K562 (cell line): ENCODE results near the gene TRIM71. TPM values are rescaled to one million over a fixed set of nuclear protein-coding genes. Genes with fewer than 3 reads are reported as not detected.
A peak's percentile ranks its signal among the peaks of the same experiment; 100 is the strongest.

Experiments
- ATAC-seq: fragments of 200-7000 bp; cut with Tn5 transposase; 3 replicates; pipeline ENCODE4 v1.9.1; 2020; ENCODE audit warnings: moderate library complexity
- BruUV-seq: library from RNA; stranded (reverse); fragments of 400-500 nt; replicated peaks from 2 replicates; lab custom pipeline; 2021; lab: Mats Ljungman, UMichigan
- CTCF ChIA-PET: fragments of 300-600 bp; formaldehyde crosslinking; extraction: SDS; loops from one replicate; lab custom pipeline; 2021; ENCODE audit warnings: low intra/inter-chr PET ratio; lab: Yijun Ruan, JAX
- POLR2A ChIA-PET: fragments of 300-600, 350-650 bp; sonication (Branson Sonifier 250); formaldehyde crosslinking; extraction: SDS; loops from one replicate; lab custom pipeline; 2021; ENCODE audit warnings: antibody characterized with exemption, inconsistent platforms; lab: Yijun Ruan, JAX
- DNase-seq, 4 experiments: peaks; one replicate each; pipeline versions ENCODE4 v3.0.0 to v3.0.0-alpha.2; 2011 to 2018; ENCODE audit warnings: low spot score in 3 of 4, mixed read lengths in 3 of 4; ENCODE audit errors: extremely low read depth in 1 of 4
- FAIRE-seq: peaks from 2 replicates; lab custom pipeline; 2011; peaks lifted over from hg19 to GRCh38; lab: Jason Lieb, UNC
- H2AFZ ChIP-seq: 2 replicates; pipeline ENCODE4 v1.6.0; 2011; ENCODE audit warnings: low read depth, low read length, control low read depth, inconsistent platforms
- H3K27ac ChIP-seq: fragments of 200-600 bp; 3 replicates; pipeline ENCODE4 v1.8.0; 2011; ENCODE audit warnings: low read depth, mild to moderate bottlenecking, control low read depth, inconsistent platforms, low read length, moderate library complexity, mixed read lengths; ENCODE audit errors: extremely low read depth
- H3K27me3 ChIP-seq, 2 experiments: fragments of 300-600 bp in 1 of 2; 2 replicates in 1 of 2; 3 replicates in 1 of 2; pipeline versions ENCODE4 v1.6.0 to v1.8.0; 2011; ENCODE audit warnings: inconsistent platforms in 2 of 2, low read length in 2 of 2, mild to moderate bottlenecking in 1 of 2, mixed read lengths in 1 of 2, moderate library complexity in 1 of 2; ENCODE audit not compliant: control insufficient read depth in 2 of 2, insufficient read depth in 2 of 2
- H3K36me3 ChIP-seq: fragments of 300-600 bp; 3 replicates; pipeline ENCODE4 v1.8.0; 2011; ENCODE audit warnings: mild to moderate bottlenecking, low read length, inconsistent platforms; ENCODE audit not compliant: control insufficient read depth, insufficient read depth
- H3K4me1 ChIP-seq, 2 experiments: fragments of 200-600 bp in 1 of 2; replicated peaks in 1 of 2; 2 replicates in 1 of 2; 3 replicates in 1 of 2; pipeline versions ENCODE4 v1.5.1 to v1.8.0; 2011; ENCODE audit warnings: inconsistent platforms in 2 of 2, low read length in 2 of 2, mild to moderate bottlenecking in 1 of 2, mixed read lengths in 1 of 2, moderate library complexity in 1 of 2; ENCODE audit not compliant: control insufficient read depth in 2 of 2, insufficient read depth in 2 of 2
- H3K4me2 ChIP-seq: 2 replicates; pipeline ENCODE4 v1.6.1; 2011; ENCODE audit warnings: low read length, control low read depth, inconsistent platforms, mixed read lengths; ENCODE audit not compliant: insufficient read depth
- H3K4me3 ChIP-seq: fragments of 200-600 bp; sonication (generic), shearing (Covaris generic); 2 replicates; pipeline ENCODE4 v1.5.1; 2016; ENCODE audit warnings: control low read depth, inconsistent platforms
- H3K79me2 ChIP-seq: fragments of 200-600 bp; 3 replicates; pipeline ENCODE4 v1.8.0; 2011; ENCODE audit warnings: low read length, inconsistent platforms; ENCODE audit not compliant: control insufficient read depth, insufficient read depth
- H3K9ac ChIP-seq, 2 experiments: 2 replicates each; pipeline versions ENCODE4 v1.6.0 to v1.6.1; 2011; ENCODE audit warnings: low read depth in 2 of 2, low read length in 2 of 2, control low read depth in 1 of 2, inconsistent platforms in 1 of 2, mild to moderate bottlenecking in 1 of 2, mixed read lengths in 1 of 2; ENCODE audit not compliant: insufficient read depth in 1 of 2
- H3K9me1 ChIP-seq: one replicate; pipeline ENCODE4 v1.6.0; 2011; ENCODE audit warnings: inconsistent platforms, mild to moderate bottlenecking, low read length, moderate library complexity; ENCODE audit not compliant: control insufficient read depth, insufficient read depth
- H3K9me3 ChIP-seq: replicated peaks from 2 replicates; pipeline ENCODE4 v1.5.1; 2011; ENCODE audit warnings: low read depth, low read length, inconsistent platforms; ENCODE audit not compliant: control insufficient read depth, insufficient read depth
- H4K20me1 ChIP-seq: replicated peaks from 2 replicates; pipeline ENCODE4 v1.6.1; 2011; ENCODE audit warnings: low read length, inconsistent platforms, mixed read lengths; ENCODE audit not compliant: control insufficient read depth, insufficient read depth
- CBX8 ChIP-seq: fragments of 200-600 bp; sonication (generic); IDR thresholded peaks from 2 replicates; pipeline ENCODE4 v1.6.1; 2012; ENCODE audit warnings: borderline replicate concordance, mixed run types, low read depth, mild to moderate bottlenecking, moderate library complexity, mixed read lengths, low read length, control low read depth, inconsistent platforms; ENCODE audit not compliant: poor library complexity, severe bottlenecking; ENCODE audit errors: extremely low read depth
- CC2D1A ChIP-seq: fragments of 450-650 bp; IDR thresholded peaks from 2 replicates; pipeline ENCODE4 v1.6.1; 2017; ENCODE audit warnings: mild to moderate bottlenecking
- CHD2 ChIP-seq: IDR thresholded peaks from 2 replicates; pipeline ENCODE4 v1.6.1; 2011; ENCODE audit warnings: low read depth, low read length
- GATA2 ChIP-seq: sonication (generic); formaldehyde crosslinking; IDR thresholded peaks from 2 replicates; pipeline ENCODE4 v1.4.0; 2020; ENCODE audit warnings: mild to moderate bottlenecking, missing genetic modification reagents
- HDAC8 ChIP-seq: fragments of 450-650 bp; IDR thresholded peaks from 2 replicates; pipeline ENCODE4 v1.6.1; 2016; ENCODE audit warnings: mild to moderate bottlenecking, missing genetic modification characterization, moderate library complexity, missing compliant biosample characterization
- HMG20A ChIP-seq: fragments of 450-650 bp; formaldehyde crosslinking; conservative IDR thresholded peaks from 2 replicates; pipeline ENCODE4 v1.4.0; 2020; ENCODE audit warnings: mild to moderate bottlenecking, mixed read lengths
- MAZ ChIP-seq, 2 experiments: fragments of 450-650 bp in 1 of 2; sonication (generic) in 1 of 2; formaldehyde crosslinking; IDR thresholded peaks in 1 of 2; conservative IDR thresholded peaks in 1 of 2; 2 replicates each; pipeline versions ENCODE4 v1.4.0 to v1.5.0; 2020; ENCODE audit warnings: mild to moderate bottlenecking in 1 of 2, missing genetic modification reagents in 1 of 2
- TBL1XR1 ChIP-seq, 2 experiments: IDR thresholded peaks; 2 replicates each; pipeline ENCODE4 v1.6.1; 2012; ENCODE audit warnings: improper control_type of control experiment in 2 of 2, low read length in 2 of 2, mild to moderate bottlenecking in 1 of 2
- ZMIZ1 ChIP-seq, 2 experiments: fragments of 150-350 bp in 1 of 2; IDR thresholded peaks; 2 replicates each; pipeline ENCODE4 v1.6.1; 2012 to 2016; ENCODE audit warnings: low read depth in 2 of 2, low read length in 2 of 2, mild to moderate bottlenecking in 1 of 2, moderate library complexity in 1 of 2
- ZNF121 ChIP-seq: sonication (generic); formaldehyde crosslinking; conservative IDR thresholded peaks from 2 replicates; pipeline ENCODE4 v1.8.0; 2022; ENCODE audit warnings: missing genetic modification reagents
- ZNF518B ChIP-seq: fragments of 250-450 bp; sonication (Bioruptor Pico); IDR thresholded peaks from 2 replicates; pipeline ENCODE4 v1.5.0; 2021; ENCODE audit warnings: mild to moderate bottlenecking, moderate library complexity
- ZNF668 ChIP-seq: fragments of 250-450 bp; sonication (Bioruptor Pico); IDR thresholded peaks from 2 replicates; pipeline ENCODE4 v1.8.0; 2022; ENCODE audit warnings: mild to moderate bottlenecking, inconsistent platforms
- WGBS: fragments of 100-300 bp; shearing (Covaris generic); methylation state at CpG from one replicate; pipeline ENCODE4 v1.1.6; 2016; ENCODE audit warnings: low coverage, mixed read lengths; ENCODE audit not compliant: insufficient coverage; ENCODE audit errors: missing lambda C conversion rate; 5-methylcytosine and 5-hydroxymethylcytosine counted together
- in situ Hi-C: fragments of 300-500 bp; cut with MboI; formaldehyde crosslinking; loops from 4 replicates; pipeline ENCODE4 v1.15.0; 2018; ENCODE audit warnings: inconsistent platforms, mixed read lengths
- intact Hi-C: fragments of 100-400 bp; cut with micrococcal nuclease; formaldehyde crosslinking; loops from 2 replicates; pipeline ENCODE4 v1.14.2; 2022
- polyA plus RNA-seq, 8 experiments: library from polyadenylated mRNA; depleted of rRNA in 4 of 8; stranded (reverse) in 5 of 8; unstranded in 3 of 8; fragments of >200 nt; fragmentation: Nextera tagmentation in 2 of 8; fragmentation: Illumina TruSeq in 1 of 8; extraction: Ambion mirVana in 2 of 8; extraction: Trizol in 1 of 8; gene quantifications; 2 replicates each; pipeline versions ENCODE4 v1.2.1 to v1.2.3, GENCODE V29; 2011 to 2014; ENCODE audit warnings: inconsistent platforms in 1 of 8, missing spikeins in 1 of 8
- total RNA-seq, 7 experiments: library from RNA; depleted of rRNA in 6 of 7; stranded (reverse); fragments of >200 nt in 6 of 7; fragmentation: Illumina TruSeq in 2 of 7; extraction: Trizol in 2 of 7; gene quantifications; 2 replicates each; pipeline versions ENCODE4 v1.2.1 to v1.2.3, GENCODE V29; 2011 to 2021; ENCODE audit warnings: low replicate concordance in 1 of 7

TRIM71 gene
- total and polyA plus RNA-seq, 9 of the 15 experiments (the other 6 are each of a cell fraction or from before 2014, with no cell fraction given): 0.04 to 0.11 TPM; not detected in 7

- H3K79me2 ChIP-seq: no peaks in the 10 kb centered on the region
- TF ChIP-seq ZNF518B (CRISPR knock-in tag) (no peak), TBL1XR1 (IDR thresholded peaks at IDR 0.05; ENCODE audit: low read length in 2 of 2) (no peak), ZNF121 (CRISPR knock-in tag) (no peak), MAZ (CRISPR knock-in tag; conservative IDR thresholded peaks at IDR 0.05 in 1 of 2, IDR thresholded peaks at IDR 0.05 in 1 of 2) (no peak), ZMIZ1 (IDR thresholded peaks at IDR 0.05; ENCODE audit: low read depth in 2 of 2, low read length in 2 of 2) (no peak), HDAC8 (tag) (no peak), CBX8 (no peak), GATA2 (CRISPR knock-in tag) (no peak), CC2D1A (no peak), HMG20A (CRISPR knock-in tag) (no peak), CHD2 (no peak), ZNF668 (CRISPR knock-in tag) (no peak)
- TF ChIP-seq, all 486 proteins: peak for 0
- intact Hi-C loops: no loop called here
- Histone ChIP-seq H4K20me1 (no peaks in the 10 kb centered on the region), H3K4me1 (no peaks in the 10 kb centered on the region), H3K27me3 (peaks cover 2 to 9% of the 10 kb centered on the region in 2 experiments; a peak in 2 of 5 replicates), H3K4me3 (no peak overlapping the region), H3K4me2 (no peak overlapping the region), H3K27ac (no peak overlapping the region), H3K9me3 (no peaks in the 10 kb centered on the region), H3K36me3 (no peaks in the 10 kb centered on the region), H3K9me1 (no peaks in the 10 kb centered on the region), H3K9ac (no peak overlapping the region), H2AFZ (no peak overlapping the region)
- in situ Hi-C loops: no loop called here
- ChIA-PET CTCF (no interaction called here), POLR2A (interaction anchor here (0.7 to 0.9 kb wide), 3 partner anchors 9 to 57 kb away, joined by 3 to 4 read pairs (median 3); no protein-coding TSS in a partner anchor)
- DNase-seq: peak in 2 of 4 experiments; percentile 2
- WGBS: 12% methylated on average over 3 of the region's 3 CpGs
- no TSS peak for BruUV-seq
- peak; percentile 51 for FAIRE-seq
- ATAC-seq: no peak
Measured at GRCh38 chr3:32909999-32910398, 92.2 kb downstream of the TRIM71 start.
